Measurements from ENCODE around the gene SYNRG. TPM values are rescaled to one million over a fixed set of nuclear protein-coding genes. Genes with fewer than 3 reads are reported as not detected.

The SYNRG gene
- total RNA-seq, 1 donor from 2014 or later = 56.3 TPM

- peaks cover 37% of the 10 kb centered on the region for H3K4me1 Mint-ChIP-seq
- no peak for TF ChIP-seq CTCF (IDR thresholded peaks at IDR 0.05; ENCODE audit: unreplicated experiment)
- no peaks in the 10 kb centered on the region for H3K27me3 Mint-ChIP-seq (ENCODE audit: low read depth)
- no peak for DNase-seq (ENCODE audit: low spot score in 2 of 2, unreplicated experiment in 2 of 2)
- H3K27ac Mint-ChIP-seq = peak overlapping the region; percentile 91
- no peak overlapping the region for H3K4me3 Mint-ChIP-seq
- H3K36me3 Mint-ChIP-seq = peaks cover 21% of the 10 kb centered on the region
- H3K9me3 Mint-ChIP-seq = no peaks in the 10 kb centered on the region
Measured at GRCh38 chr17:37551788-37552187, 57.4 kb downstream of the SYNRG start.

- Mint-ChIP-seq H3K4me1 (peaks cover 54% of the 10 kb centered on the region), H3K4me3 (no peak overlapping the region), H3K27me3 (ENCODE audit: low read depth) (no peaks in the 10 kb centered on the region), H3K9me3 (no peaks in the 10 kb centered on the region), H3K36me3 (peaks cover 8% of the 10 kb centered on the region), H3K27ac (peak overlapping the region; percentile 47)
- no peak for DNase-seq (ENCODE audit: low spot score in 2 of 2, unreplicated experiment in 2 of 2)
- no peak for TF ChIP-seq CTCF (IDR thresholded peaks at IDR 0.05; ENCODE audit: unreplicated experiment)
Measured at GRCh38 chr17:37547986-37548385, 61.2 kb downstream of the SYNRG start.

DNA sequence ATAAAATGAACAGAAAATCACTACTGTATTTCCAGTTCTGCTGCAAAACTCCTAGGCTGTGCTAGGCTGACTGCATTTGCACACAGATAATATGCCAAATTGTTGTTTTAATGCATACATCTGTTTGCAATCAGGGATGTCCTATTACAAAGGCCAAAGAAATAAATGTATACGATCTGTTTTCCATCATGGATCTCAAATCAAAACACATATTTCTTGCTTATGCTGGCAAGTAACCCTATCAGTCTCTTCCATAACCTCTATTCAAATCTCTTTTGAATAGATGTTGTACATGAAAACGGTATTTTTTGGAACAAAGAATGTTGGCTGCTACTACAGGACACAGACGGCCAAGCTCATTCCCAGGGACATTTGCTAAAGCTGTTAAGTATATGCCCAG is 62.9 kb downstream of the SYNRG start:
- TF ChIP-seq CTCF (IDR thresholded peaks at IDR 0.05; ENCODE audit: unreplicated experiment) = no peak
- Mint-ChIP-seq H3K4me3 (no peak overlapping the region), H3K36me3 (peaks cover 12% of the 10 kb centered on the region), H3K27me3 (ENCODE audit: low read depth) (no peaks in the 10 kb centered on the region), H3K4me1 (peaks cover 38% of the 10 kb centered on the region), H3K27ac (peak overlapping the region; percentile 84), H3K9me3 (no peaks in the 10 kb centered on the region)
- no peak for DNase-seq (ENCODE audit: low spot score in 2 of 2, unreplicated experiment in 2 of 2)

- Mint-ChIP-seq H3K36me3 (peaks cover 19% of the 10 kb centered on the region), H3K9me3 (no peaks in the 10 kb centered on the region), H3K27ac (peak overlapping the region; percentile 43), H3K27me3 (ENCODE audit: low read depth) (no peaks in the 10 kb centered on the region), H3K4me1 (peaks cover 30% of the 10 kb centered on the region), H3K4me3 (no peak overlapping the region)
- DNase-seq (ENCODE audit: low spot score in 2 of 2, unreplicated experiment in 2 of 2) = no peak
- TF ChIP-seq CTCF (IDR thresholded peaks at IDR 0.05; ENCODE audit: unreplicated experiment) = no peak
Measured at GRCh38 chr17:37545486-37545885, 63.7 kb downstream of the SYNRG start.

DNA sequence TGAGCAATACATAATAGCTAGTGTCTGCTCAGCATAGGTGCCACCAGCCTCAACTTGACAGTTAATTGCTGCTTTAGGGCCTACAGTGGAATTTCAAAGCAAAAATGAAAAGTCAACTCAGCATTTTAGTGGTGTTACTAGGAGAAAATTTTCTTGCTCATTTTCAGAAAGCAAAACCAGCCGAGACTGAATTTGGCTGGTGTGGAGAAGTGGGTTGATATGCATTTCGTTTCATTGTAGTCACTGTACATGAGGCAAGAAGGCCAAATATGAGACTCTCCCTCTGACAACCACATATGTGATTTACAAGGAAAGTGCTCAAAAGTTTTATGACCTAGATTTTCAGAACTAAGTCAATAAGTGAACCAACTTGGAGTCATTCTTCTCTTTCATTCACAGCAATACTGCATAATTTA is 65.6 kb downstream of the SYNRG start:
- no peak for DNase-seq (ENCODE audit: low spot score in 2 of 2, unreplicated experiment in 2 of 2)
- Mint-ChIP-seq H3K36me3 (peaks cover 23% of the 10 kb centered on the region), H3K27me3 (ENCODE audit: low read depth) (no peaks in the 10 kb centered on the region), H3K4me1 (peaks cover 27% of the 10 kb centered on the region), H3K9me3 (no peaks in the 10 kb centered on the region), H3K27ac (peak overlapping the region; percentile 9), H3K4me3 (no peak overlapping the region)
- no peak for TF ChIP-seq CTCF (IDR thresholded peaks at IDR 0.05; ENCODE audit: unreplicated experiment)
